ENCODE data around the gene GYS1.

Gene GYS1

DNA sequence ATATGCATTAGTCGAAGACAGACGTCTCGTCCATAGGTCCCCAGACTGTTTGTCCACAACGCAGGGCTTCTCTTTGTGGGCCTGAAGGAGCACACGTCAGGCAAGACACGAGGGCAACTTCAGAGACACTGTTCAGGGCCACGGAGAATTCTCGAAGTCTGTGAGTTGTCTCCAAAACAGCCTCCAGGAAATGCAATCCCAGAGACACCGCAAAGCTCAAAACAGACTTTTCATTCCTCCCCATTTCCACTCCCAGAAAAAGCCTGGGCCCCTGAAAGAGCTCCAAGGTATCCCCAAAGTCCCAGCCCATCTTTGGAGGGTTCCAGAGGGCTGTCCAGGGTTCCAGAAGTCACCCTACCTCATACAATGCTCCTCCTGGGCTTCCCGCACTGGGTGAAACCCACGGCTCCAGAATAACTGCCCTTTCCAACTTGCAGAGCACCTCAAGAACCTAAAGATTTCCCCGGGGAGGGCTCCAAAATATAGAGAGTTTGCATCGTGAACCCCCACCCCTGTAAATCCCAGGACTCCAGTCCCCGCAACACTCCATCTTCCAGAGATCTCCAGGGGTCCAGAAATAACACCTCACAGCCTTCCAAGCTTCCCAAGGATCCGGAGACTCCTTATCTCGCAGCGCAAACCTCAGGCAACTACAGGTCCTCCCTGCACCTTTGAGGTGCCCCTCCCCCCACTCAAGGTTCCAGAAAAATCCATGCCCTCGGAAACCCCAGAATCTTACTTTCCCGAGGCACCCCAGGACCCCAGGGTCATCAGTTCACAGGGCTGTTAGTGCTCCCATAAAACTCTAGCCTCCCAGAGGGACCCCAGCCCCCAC lies 28.7 kb downstream of the GYS1 start:
- H3K9me3 ChIP-seq (ENCODE audit: control insufficient read depth, low read length) = no peaks in the 10 kb centered on the region
- 30% methylated on average over 19 of the region's 19 CpGs for WGBS, 2 experiments
- H3K4me1 ChIP-seq (ENCODE audit: control insufficient read depth, insufficient read depth, low read length) = peaks cover 23% of the 10 kb centered on the region
- H3K27me3 ChIP-seq (ENCODE audit: control insufficient read depth, insufficient read depth, low read length, poor library complexity, severe bottlenecking) = no peaks in the 10 kb centered on the region
- peak overlapping the region; percentile 53 for H3K27ac ChIP-seq (ENCODE audit: insufficient read depth, low read depth, low read length, poor library complexity, severe bottlenecking)
- H3K36me3 ChIP-seq (ENCODE audit: control insufficient read depth, insufficient read depth, low read length) = peaks cover 14% of the 10 kb centered on the region
- peak overlapping the region; percentile 13 for H3K4me3 ChIP-seq (ENCODE audit: insufficient read depth, low read depth, low read length)

DNA sequence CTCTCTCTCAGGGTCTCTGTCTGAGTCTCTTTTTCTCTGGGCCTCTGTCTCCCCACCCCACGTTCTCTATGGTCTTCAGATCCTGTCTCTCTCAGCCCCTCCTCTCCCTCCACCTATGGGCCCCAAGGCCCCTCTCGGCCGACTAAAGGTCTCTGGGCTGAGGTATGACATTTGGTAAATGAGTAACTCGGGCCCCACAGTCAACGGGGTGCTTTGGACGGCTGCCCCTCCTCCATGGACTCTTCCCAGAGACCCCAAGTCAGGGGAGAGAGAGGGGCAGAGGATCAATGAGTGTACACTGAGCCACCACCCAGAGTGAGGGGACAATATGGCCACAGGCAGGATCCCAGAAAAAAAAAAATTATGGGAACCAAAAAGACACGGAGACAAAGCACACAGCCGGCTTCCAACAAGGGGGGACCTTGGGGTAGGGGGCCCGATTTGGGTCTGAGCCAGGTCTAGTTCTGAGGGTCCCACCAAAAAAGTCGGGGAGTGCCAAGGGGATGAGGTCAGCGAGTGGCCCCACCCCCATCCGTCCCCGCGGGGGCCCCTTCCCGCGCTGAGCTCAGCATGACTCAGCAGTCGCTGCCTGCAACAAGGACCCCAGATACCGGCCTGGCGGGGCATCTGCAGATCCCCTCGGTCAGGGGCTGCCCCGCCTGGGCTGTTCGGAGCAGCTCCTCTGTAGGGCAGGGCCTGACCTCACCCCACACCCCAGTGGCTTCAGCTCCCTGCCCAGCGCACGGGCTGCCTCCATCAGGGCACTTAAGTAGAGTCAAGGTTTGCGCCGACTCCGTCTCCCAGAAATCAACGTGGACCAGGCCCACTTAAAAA lies 29.5 kb downstream of the GYS1 start:
- Histone ChIP-seq H3K4me1 (ENCODE audit: control insufficient read depth, insufficient read depth, low read length) (peaks cover 23% of the 10 kb centered on the region), H3K27me3 (ENCODE audit: control insufficient read depth, insufficient read depth, low read length, poor library complexity, severe bottlenecking) (no peaks in the 10 kb centered on the region), H3K27ac (ENCODE audit: insufficient read depth, low read depth, low read length, poor library complexity, severe bottlenecking) (peak overlapping the region; percentile 53), H3K36me3 (ENCODE audit: control insufficient read depth, insufficient read depth, low read length) (peaks cover 14% of the 10 kb centered on the region), H3K4me3 (ENCODE audit: insufficient read depth, low read depth, low read length) (peak overlapping the region; percentile 13), H3K9me3 (ENCODE audit: control insufficient read depth, low read length) (no peaks in the 10 kb centered on the region)
- WGBS, 2 experiments = 11% methylated on average over 27 to 28 of the region's 28 CpGs

DNA sequence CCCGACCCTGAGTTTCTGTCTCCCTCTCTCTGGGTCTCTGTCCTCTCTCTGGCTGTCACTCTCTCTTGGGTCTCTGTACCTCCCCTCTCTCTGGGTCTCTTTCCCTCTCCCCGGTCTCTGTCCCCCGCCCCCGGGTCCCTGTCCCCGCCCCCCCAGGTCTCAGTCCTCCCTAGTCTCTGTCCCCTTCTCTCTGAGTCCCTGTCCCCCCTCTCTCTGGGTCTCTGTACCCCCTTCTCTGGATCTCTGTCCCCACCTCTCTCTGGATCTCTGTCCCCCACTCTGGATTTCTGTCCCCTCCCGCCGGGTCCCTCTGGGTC lies 30.3 kb downstream of the GYS1 start:
- whole genome bisulfite sequencing, 2 experiments = 58 to 65% methylated on average over 4 to 5 of the region's 7 CpGs
- H3K36me3 ChIP-seq (ENCODE audit: control insufficient read depth, insufficient read depth, low read length) = peaks cover 14% of the 10 kb centered on the region
- no peak overlapping the region for H3K4me3 ChIP-seq (ENCODE audit: insufficient read depth, low read depth, low read length)
- peaks cover 23% of the 10 kb centered on the region for H3K4me1 ChIP-seq (ENCODE audit: control insufficient read depth, insufficient read depth, low read length)
- H3K27me3 ChIP-seq (ENCODE audit: control insufficient read depth, insufficient read depth, low read length, poor library complexity, severe bottlenecking) = no peaks in the 10 kb centered on the region
- no peaks in the 10 kb centered on the region for H3K9me3 ChIP-seq (ENCODE audit: control insufficient read depth, low read length)
- H3K27ac ChIP-seq (ENCODE audit: insufficient read depth, low read depth, low read length, poor library complexity, severe bottlenecking) = no peak overlapping the region

DNA sequence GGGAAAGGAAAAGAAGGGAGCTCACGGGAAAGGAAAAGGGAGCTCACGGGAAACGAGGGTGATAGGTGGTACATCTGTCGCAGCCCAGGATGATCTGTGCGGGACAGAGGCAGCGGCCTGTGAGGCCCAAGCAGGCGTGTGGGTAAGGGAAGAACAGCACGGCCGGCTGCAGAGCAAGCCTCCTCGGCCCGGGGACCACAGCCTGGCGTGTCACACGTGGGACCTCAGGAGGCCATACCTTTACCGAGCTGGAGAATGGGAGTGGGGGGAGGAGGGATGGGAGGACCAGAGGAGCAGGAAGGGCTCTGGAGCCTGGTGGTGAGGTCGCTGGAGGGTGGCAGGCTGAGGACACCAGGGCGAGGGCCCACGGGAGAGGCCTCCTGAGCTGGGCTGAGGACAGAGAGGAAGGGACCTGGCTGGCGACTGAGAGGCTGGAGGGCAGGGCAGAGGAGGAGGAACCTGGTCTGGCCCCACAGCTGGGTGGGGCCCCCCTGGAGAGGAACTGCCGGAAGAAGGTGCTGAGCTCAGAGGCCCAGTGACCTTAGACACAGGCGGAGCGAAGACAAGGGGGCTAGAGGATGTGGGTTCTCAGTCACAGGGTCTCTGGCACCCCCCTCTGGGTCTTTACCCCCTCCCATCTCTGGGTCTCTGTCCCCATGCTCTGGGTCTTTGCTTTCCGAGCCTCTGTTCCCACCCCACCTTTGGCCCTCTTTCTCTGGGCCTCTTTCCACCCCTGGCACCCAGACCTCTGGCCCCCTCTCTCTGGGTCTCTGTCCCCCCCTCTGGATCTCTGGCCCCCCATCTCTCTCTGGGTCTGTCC lies 30.9 kb downstream of the GYS1 start:
- Histone ChIP-seq H3K4me3 (ENCODE audit: insufficient read depth, low read depth, low read length) (no peak overlapping the region), H3K36me3 (ENCODE audit: control insufficient read depth, insufficient read depth, low read length) (peaks cover 14% of the 10 kb centered on the region), H3K4me1 (ENCODE audit: control insufficient read depth, insufficient read depth, low read length) (peaks cover 23% of the 10 kb centered on the region), H3K9me3 (ENCODE audit: control insufficient read depth, low read length) (no peaks in the 10 kb centered on the region), H3K27ac (ENCODE audit: insufficient read depth, low read depth, low read length, poor library complexity, severe bottlenecking) (peak overlapping the region; percentile 26), H3K27me3 (ENCODE audit: control insufficient read depth, insufficient read depth, low read length, poor library complexity, severe bottlenecking) (no peaks in the 10 kb centered on the region)
- 69 to 72% methylated on average over 22 of the region's 22 CpGs for WGBS, 2 experiments

DNA sequence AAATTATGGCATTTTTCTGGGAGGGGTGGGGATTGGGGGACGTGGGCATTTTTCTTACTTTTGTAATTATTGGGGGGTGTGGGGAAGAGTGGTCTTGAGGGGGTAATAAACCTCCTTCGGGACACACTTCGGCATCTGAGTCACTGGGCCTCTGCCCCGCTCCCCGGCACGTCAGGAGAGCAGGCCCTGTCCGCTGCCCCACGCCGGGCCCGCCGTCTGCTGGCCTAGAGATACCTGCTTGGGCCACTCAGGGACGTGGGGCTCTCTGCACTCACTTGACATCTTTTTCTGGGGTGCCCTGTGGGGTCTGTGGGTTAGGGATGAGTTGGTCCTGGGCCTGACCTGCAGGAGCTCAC lies 31.5 kb downstream of the GYS1 start:
- H3K27ac ChIP-seq (ENCODE audit: insufficient read depth, low read depth, low read length, poor library complexity, severe bottlenecking) = no peak overlapping the region
- no peaks in the 10 kb centered on the region for H3K27me3 ChIP-seq (ENCODE audit: control insufficient read depth, insufficient read depth, low read length, poor library complexity, severe bottlenecking)
- H3K9me3 ChIP-seq (ENCODE audit: control insufficient read depth, low read length) = no peaks in the 10 kb centered on the region
- H3K4me3 ChIP-seq (ENCODE audit: insufficient read depth, low read depth, low read length) = no peak overlapping the region
- WGBS, 2 experiments = 82 to 84% methylated on average over 12 of the region's 12 CpGs
- H3K4me1 ChIP-seq (ENCODE audit: control insufficient read depth, insufficient read depth, low read length) = peaks cover 23% of the 10 kb centered on the region
- peaks cover 14% of the 10 kb centered on the region for H3K36me3 ChIP-seq (ENCODE audit: control insufficient read depth, insufficient read depth, low read length)

DNA sequence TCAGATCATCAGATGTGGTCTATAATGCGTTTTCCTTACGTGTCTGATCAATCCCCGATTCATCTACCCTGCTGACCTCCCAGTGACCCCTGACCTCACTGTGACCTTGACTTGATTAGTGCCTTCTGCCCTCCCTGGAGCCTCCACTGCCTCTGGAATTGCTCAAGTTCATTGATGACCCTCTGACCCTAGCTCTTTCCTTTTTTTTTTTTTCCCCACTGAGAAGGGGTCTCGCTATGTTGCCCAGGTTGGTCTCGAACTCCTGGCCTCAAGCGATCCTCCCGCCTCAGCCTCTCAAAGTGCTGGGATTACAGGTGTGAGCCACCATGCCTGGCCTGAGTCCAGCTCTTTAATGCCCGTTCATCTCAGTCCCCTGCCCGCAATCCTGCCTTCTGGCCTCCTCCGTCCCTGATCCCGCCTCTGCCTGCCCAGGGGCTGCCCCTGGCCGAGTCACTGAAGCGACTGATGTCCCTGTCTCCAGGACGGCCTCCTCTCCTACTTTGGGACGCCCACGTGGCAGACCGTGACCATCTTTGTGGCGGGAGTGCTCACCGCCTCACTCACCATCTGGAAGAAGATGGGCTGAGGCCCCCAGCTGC lies 32.0 kb downstream of the GYS1 start:
- H3K36me3 ChIP-seq (ENCODE audit: control insufficient read depth, insufficient read depth, low read length) = peaks cover 13% of the 10 kb centered on the region
- no peaks in the 10 kb centered on the region for H3K9me3 ChIP-seq (ENCODE audit: control insufficient read depth, low read length)
- H3K4me1 ChIP-seq (ENCODE audit: control insufficient read depth, insufficient read depth, low read length) = peaks cover 20% of the 10 kb centered on the region
- no peaks in the 10 kb centered on the region for H3K27me3 ChIP-seq (ENCODE audit: control insufficient read depth, insufficient read depth, low read length, poor library complexity, severe bottlenecking)
- no peak overlapping the region for H3K27ac ChIP-seq (ENCODE audit: insufficient read depth, low read depth, low read length, poor library complexity, severe bottlenecking)
- H3K4me3 ChIP-seq (ENCODE audit: insufficient read depth, low read depth, low read length) = no peak overlapping the region
- WGBS, 2 experiments = 92 to 94% methylated on average over 19 of the region's 19 CpGs

DNA sequence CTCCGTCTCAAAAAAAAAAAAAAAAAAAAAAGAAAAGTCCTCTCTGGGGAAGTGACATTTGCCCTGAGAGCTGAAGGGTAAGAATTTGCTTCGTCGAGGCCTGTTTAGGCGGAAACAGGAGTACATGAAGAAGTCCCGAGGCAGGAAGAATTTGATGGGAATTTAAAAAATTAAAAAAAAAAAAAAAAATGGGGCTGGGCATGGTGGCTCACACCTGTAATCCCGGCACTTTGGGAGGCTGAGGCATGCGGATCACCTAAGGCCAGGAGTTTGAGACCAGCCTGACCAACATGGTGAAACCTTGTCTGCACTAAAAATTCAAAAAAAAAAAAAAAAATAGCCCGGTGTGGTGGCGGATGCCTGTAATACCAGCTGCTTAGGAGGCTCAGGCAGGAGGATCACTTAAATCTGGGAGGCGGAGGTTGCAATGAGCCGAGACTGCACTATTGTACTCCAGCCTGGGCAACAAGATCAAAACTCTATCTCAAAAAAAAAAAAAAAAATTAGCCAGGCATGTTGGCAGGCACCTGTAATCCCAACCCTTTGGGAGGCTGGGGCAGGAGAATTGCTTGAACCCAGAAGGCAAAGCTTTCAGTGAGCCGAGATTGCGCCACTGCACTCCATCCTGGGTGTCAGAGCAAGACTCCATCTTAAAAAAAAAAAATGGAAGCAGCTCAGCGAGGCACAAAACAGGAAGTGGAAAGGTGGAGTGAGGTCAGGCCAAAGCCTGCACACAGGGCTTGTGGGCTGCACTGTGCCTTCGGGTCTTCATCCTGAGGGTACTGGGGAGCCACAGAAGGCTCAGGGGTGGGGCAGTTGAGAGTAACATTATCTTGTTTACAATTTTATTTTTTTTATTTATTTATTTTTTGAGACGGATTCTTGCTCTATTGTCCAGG lies 33.5 kb downstream of the GYS1 start:
- Histone ChIP-seq H3K27ac (ENCODE audit: insufficient read depth, low read depth, low read length, poor library complexity, severe bottlenecking) (no peak overlapping the region), H3K4me1 (ENCODE audit: control insufficient read depth, insufficient read depth, low read length) (peaks cover 25% of the 10 kb centered on the region), H3K9me3 (ENCODE audit: control insufficient read depth, low read length) (no peaks in the 10 kb centered on the region), H3K4me3 (ENCODE audit: insufficient read depth, low read depth, low read length) (no peak overlapping the region), H3K36me3 (ENCODE audit: control insufficient read depth, insufficient read depth, low read length) (peaks cover 12% of the 10 kb centered on the region), H3K27me3 (ENCODE audit: control insufficient read depth, insufficient read depth, low read length, poor library complexity, severe bottlenecking) (no peaks in the 10 kb centered on the region)
- WGBS, 2 experiments = 88 to 90% methylated on average over 16 of the region's 16 CpGs

DNA sequence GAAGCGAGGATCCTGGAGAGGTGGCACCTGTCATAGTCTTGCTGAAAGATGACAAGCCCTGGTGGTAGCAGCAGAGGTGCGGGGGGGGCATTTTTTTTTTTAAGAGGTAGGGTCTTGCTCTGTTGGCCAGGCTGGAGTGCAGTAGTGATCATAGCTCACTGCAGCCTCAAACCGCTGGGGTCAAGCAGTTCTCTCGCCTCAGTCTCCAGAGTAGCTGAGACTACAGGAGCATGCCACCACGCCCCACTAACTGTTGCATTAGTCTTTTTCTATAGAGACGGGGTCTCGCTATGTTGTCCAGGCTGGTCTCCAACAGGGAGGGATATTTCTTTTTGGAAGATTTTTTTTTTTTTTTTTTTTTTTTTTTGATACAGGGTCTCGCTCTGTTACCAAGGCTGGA lies 35.1 kb downstream of the GYS1 start:
- Histone ChIP-seq H3K4me3 (ENCODE audit: insufficient read depth, low read depth, low read length) (no peak overlapping the region), H3K27me3 (ENCODE audit: control insufficient read depth, insufficient read depth, low read length, poor library complexity, severe bottlenecking) (no peaks in the 10 kb centered on the region), H3K4me1 (ENCODE audit: control insufficient read depth, insufficient read depth, low read length) (peaks cover 9% of the 10 kb centered on the region), H3K36me3 (ENCODE audit: control insufficient read depth, insufficient read depth, low read length) (peaks cover 12% of the 10 kb centered on the region), H3K9me3 (ENCODE audit: control insufficient read depth, low read length) (no peaks in the 10 kb centered on the region), H3K27ac (ENCODE audit: insufficient read depth, low read depth, low read length, poor library complexity, severe bottlenecking) (no peak overlapping the region)
- WGBS, 2 experiments = 94 to 97% methylated on average over 8 of the region's 8 CpGs

DNA sequence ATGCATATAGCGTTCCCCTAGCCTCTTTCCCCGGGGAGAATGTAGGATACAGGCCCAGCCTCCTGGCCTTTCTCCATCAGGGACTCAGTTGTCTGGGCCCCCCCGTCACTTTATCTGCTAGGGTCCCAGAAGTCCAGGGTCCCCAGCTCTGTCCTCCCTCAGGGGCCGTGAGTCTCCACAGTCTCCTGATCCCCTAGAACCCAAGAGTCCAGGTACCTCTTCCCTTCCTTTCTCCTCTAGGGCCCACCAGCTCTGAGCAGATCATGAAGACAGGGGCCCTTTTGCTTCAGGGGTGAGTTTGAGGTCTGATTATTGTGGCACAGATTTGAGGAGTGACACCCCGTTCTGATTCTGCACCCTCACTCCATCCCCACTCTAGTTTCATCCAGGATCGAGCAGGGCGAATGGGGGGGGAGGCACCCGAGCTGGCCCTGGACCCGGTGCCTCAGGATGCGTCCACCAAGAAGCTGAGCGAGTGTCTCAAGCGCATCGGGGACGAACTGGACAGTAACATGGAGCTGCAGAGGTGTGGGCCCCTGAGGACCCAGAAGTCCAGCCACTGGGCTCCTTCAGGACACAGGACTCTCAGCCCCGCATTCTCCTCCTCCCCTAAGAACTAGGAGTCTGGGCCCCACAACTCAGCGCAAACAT lies 37.7 kb downstream of the GYS1 start:
- peak overlapping the region; percentile 79 for H3K27ac ChIP-seq (ENCODE audit: insufficient read depth, low read depth, low read length, poor library complexity, severe bottlenecking)
- peaks cover 7% of the 10 kb centered on the region for H3K36me3 ChIP-seq (ENCODE audit: control insufficient read depth, insufficient read depth, low read length)
- H3K4me1 ChIP-seq (ENCODE audit: control insufficient read depth, insufficient read depth, low read length) = peaks cover 6% of the 10 kb centered on the region
- H3K27me3 ChIP-seq (ENCODE audit: control insufficient read depth, insufficient read depth, low read length, poor library complexity, severe bottlenecking) = no peaks in the 10 kb centered on the region
- peak overlapping the region; percentile 98 for H3K4me3 ChIP-seq (ENCODE audit: insufficient read depth, low read depth, low read length)
- 62 to 66% methylated on average over 16 of the region's 16 CpGs for WGBS, 2 experiments
- H3K9me3 ChIP-seq (ENCODE audit: control insufficient read depth, low read length) = no peaks in the 10 kb centered on the region

Measured in ectodermal cell (in vitro differentiated cells).